ENCODE results near the gene GMDS.

- TF ChIP-seq CTCF (IDR thresholded peaks at IDR 0.05), result no peak
- no peak for TF ChIP-seq POLR2A (IDR thresholded peaks at IDR 0.05)
- no peak for TF ChIP-seq POLR2AphosphoS5 (IDR thresholded peaks at IDR 0.05; ENCODE audit: insufficient read depth in 1 of 2, low read depth in 1 of 2)
Observed at GRCh38 chr6:1911474-1911873, 333.9 kb downstream of the GMDS start.

Measured in vagina (tissue), 2 donors.